ENCODE measurements around the gene RHOF. TPM values are rescaled to one million over a fixed set of nuclear protein-coding genes. Genes with fewer than 3 reads are reported as not detected.
"Not testable (repeated sequence)": the region's sequence is repeated elsewhere in the genome, so short reads cannot be mapped to it uniquely, and the experiment has no call there.

RHOF gene
- total RNA-seq, 1 donor from 2014 or later = 12.1 TPM

GRCh38 chr12:121797937-121798786, 4.7 kb upstream of the RHOF start:
- intact Hi-C loops (cut with DNase I) = loop anchor here (2.0 to 10.0 kb wide), 2 partner anchors 13 to 87 kb away; partner anchors contain the start of gene PSMD9
- DNase-seq (ENCODE audit: low spot score) (peak; percentile 86), ATAC-seq (peak; percentile 2)

- peak; percentile 92 for DNase-seq (ENCODE audit: low spot score)
- ATAC-seq = peak; percentile 39
- intact Hi-C loops (cut with DNase I) = loop anchor here (2.0 to 10.0 kb wide), 2 partner anchors 14 to 88 kb away; partner anchors contain the start of gene PSMD9
Measured at GRCh38 chr12:121796855-121797751, 3.6 kb upstream of the RHOF start.

GRCh38 chr12:121795034-121795968, 1.8 kb upstream of the RHOF start:
- ATAC-seq = peak; percentile 69

GRCh38 chr12:121794534-121795033, 1.1 kb upstream of the RHOF start:
- intact Hi-C loops (cut with DNase I) = loop anchor here (10.0 kb wide), 1 partner anchor 90 kb away; the partner anchor contains the start of gene PSMD9
- DNase-seq (ENCODE audit: low spot score) = no peak
- ATAC-seq = peak; percentile 5

More at GRCh38 chr12:121795034-121795968, 1.8 kb upstream of the RHOF start:
- peak; percentile 94 for DNase-seq (ENCODE audit: low spot score)
- intact Hi-C loops (cut with DNase I) = loop anchor here (10.0 kb wide), 1 partner anchor 90 kb away; the partner anchor contains the start of gene PSMD9

GRCh38 chr12:121793838-121794533, 498 bp upstream of the RHOF start:
- ATAC-seq = peak; percentile 81
- DNase-seq (ENCODE audit: low spot score) = peak; percentile 95
- intact Hi-C loops (cut with DNase I) = loop anchor here (10.0 kb wide), 1 partner anchor 91 kb away; the partner anchor contains the start of gene PSMD9

- ATAC-seq (no peak), DNase-seq (ENCODE audit: low spot score) (peak; percentile 65)
- intact Hi-C loops (cut with DNase I) = loop anchor here (10.0 kb wide), 1 partner anchor 92 kb away; the partner anchor contains the start of gene PSMD9
Measured at GRCh38 chr12:121792607-121793439, 665 bp downstream of the RHOF start.

- intact Hi-C loops (cut with DNase I) = loop anchor here (10.0 kb wide), 1 partner anchor 93 kb away; the partner anchor contains the start of gene PSMD9
- no peak for DNase-seq (ENCODE audit: low spot score)
- no peak for ATAC-seq
Measured at GRCh38 chr12:121791671-121792551, 1.6 kb downstream of the RHOF start.

GRCh38 chr12:121790785-121791184, 2.7 kb downstream of the RHOF start:
- DNase-seq (ENCODE audit: low spot score); ATAC-seq: not testable (repeated sequence)
- intact Hi-C loops (cut with DNase I) = loop anchor here (10.0 kb wide), 1 partner anchor 94 kb away; the partner anchor contains the start of gene PSMD9

GRCh38 chr12:121789800-121790728, 3.4 kb downstream of the RHOF start:
- intact Hi-C loops (cut with DNase I) = loop anchor here (10.0 kb wide), 1 partner anchor 95 kb away; the partner anchor contains the start of gene PSMD9
- DNase-seq (ENCODE audit: low spot score) (peak; percentile 78), ATAC-seq (peak; percentile 14)

- intact Hi-C loops (cut with DNase I) = no loop called here
- DNase-seq (ENCODE audit: low spot score) = no peak
- ATAC-seq = peak; percentile 18
Measured at GRCh38 chr12:121789233-121789781, 4.2 kb downstream of the RHOF start.

- intact Hi-C loops (cut with DNase I) = no loop called here
- ATAC-seq (no peak), DNase-seq (ENCODE audit: low spot score) (no peak)
Measured at GRCh38 chr12:121788176-121788818, 5.2 kb downstream of the RHOF start.

- DNase-seq (ENCODE audit: low spot score) (no peak), ATAC-seq (no peak)
- intact Hi-C loops (cut with DNase I) = no loop called here
Measured at GRCh38 chr12:121787063-121788025, 6.1 kb downstream of the RHOF start.

All from sciatic nerve (tissue), 2 donors.